GM12878 (cell line): ENCODE results near the gene PTX4. TPM values are rescaled to one million over a fixed set of nuclear protein-coding genes. Genes with fewer than 3 reads are reported as not detected.
"Not testable (repeated sequence)": the region's sequence is repeated elsewhere in the genome, so short reads cannot be mapped to it uniquely, and the experiment has no call there.

Experiments
- ATAC-seq: fragments of 200-7000 bp; cut with Tn5 transposase; 3 replicates; pipeline ENCODE4 v1.9.1; 2020; ENCODE audit warnings: mild to moderate bottlenecking, moderate library complexity
- BruUV-seq: library from RNA; stranded (reverse); fragments of 400-500 nt; replicated peaks from 2 replicates; lab custom pipeline; 2021; lab: Mats Ljungman, UMichigan
- CTCF ChIA-PET: fragments of 300-600 bp; sonication (Branson Sonifier 250); formaldehyde crosslinking; extraction: SDS; loops from one replicate; lab custom pipeline; 2021; ENCODE audit warnings: inconsistent platforms; lab: Yijun Ruan, JAX
- POLR2A ChIA-PET: fragments of 350-600 bp; formaldehyde crosslinking; extraction: SDS; loops from one replicate; lab custom pipeline; 2021; ENCODE audit warnings: inconsistent platforms; lab: Charles Lee
- RAD21 ChIA-PET: fragments of 300-600 bp; sonication (Branson Sonifier 250); formaldehyde crosslinking; loops from one replicate; lab custom pipeline; 2023; ENCODE audit warnings: antibody characterized with exemption; ENCODE audit not compliant: unreplicated experiment; lab: Charles Lee
- SMC1A ChIA-PET: fragments of 300-600 bp; sonication (Branson Sonifier 250); formaldehyde crosslinking; loops from one replicate; lab custom pipeline; 2023; ENCODE audit not compliant: unreplicated experiment, uncharacterized antibody; lab: Charles Lee
- DNase-seq: peaks from one replicate; pipeline ENCODE4 v3.0.0-alpha.2; 2011; ENCODE audit warnings: low read depth, low spot score
- FAIRE-seq: peaks from 3 replicates; lab custom pipeline; 2011; peaks lifted over from hg19 to GRCh38; lab: Jason Lieb, UNC
- H2AFZ ChIP-seq: 2 replicates; pipeline ENCODE4 v1.6.0; 2011; ENCODE audit warnings: low read depth, low read length, control low read depth; ENCODE audit not compliant: control insufficient read depth
- H3K27ac ChIP-seq: 2 replicates; pipeline ENCODE4 v1.5.1; 2011; ENCODE audit warnings: control low read depth; ENCODE audit not compliant: control insufficient read depth, insufficient read depth
- H3K27me3 ChIP-seq, 2 experiments: replicated peaks in 1 of 2; 2 replicates each; pipeline versions ENCODE4 v1.6.0 to v1.6.1; 2011; ENCODE audit warnings: low read length in 1 of 2; ENCODE audit not compliant: control insufficient read depth in 2 of 2, insufficient read depth in 2 of 2
- H3K36me3 ChIP-seq, 2 experiments: 2 replicates each; pipeline ENCODE4 v1.5.1; 2011; ENCODE audit warnings: low read length in 1 of 2; ENCODE audit not compliant: control insufficient read depth in 2 of 2, insufficient read depth in 2 of 2
- H3K4me1 ChIP-seq: 2 replicates; pipeline ENCODE4 v1.6.1; 2011; ENCODE audit warnings: mild to moderate bottlenecking, low read length, moderate library complexity, mixed read lengths; ENCODE audit not compliant: control insufficient read depth, insufficient read depth
- H3K4me2 ChIP-seq: 2 replicates; pipeline ENCODE4 v1.6.0; 2011; ENCODE audit warnings: control low read depth; ENCODE audit not compliant: control insufficient read depth, insufficient read depth
- H3K4me3 ChIP-seq: fragments of 200-600 bp; sonication (generic); 2 replicates; pipeline ENCODE4 v1.5.1; 2016
- H3K79me2 ChIP-seq: 2 replicates; pipeline ENCODE4 v1.6.0; 2011; ENCODE audit warnings: low read length; ENCODE audit not compliant: control insufficient read depth, insufficient read depth
- H3K9ac ChIP-seq: 2 replicates; pipeline ENCODE4 v1.8.0; 2011; ENCODE audit warnings: low read length, control low read depth, mixed read lengths; ENCODE audit not compliant: control insufficient read depth, insufficient read depth
- H3K9me3 ChIP-seq: replicated peaks from 3 replicates; pipeline ENCODE4 v1.5.1; 2011; ENCODE audit warnings: mild to moderate bottlenecking, low read length; ENCODE audit not compliant: control insufficient read depth, insufficient read depth
- H4K20me1 ChIP-seq: 2 replicates; pipeline ENCODE4 v1.6.0; 2011; ENCODE audit not compliant: control insufficient read depth, insufficient read depth
- WGBS: methylation state at CpG from one replicate; pipeline ENCODE4 v1.1.6; 2016; ENCODE audit warnings: low lambda C conversion rate; ENCODE audit not compliant: insufficient replicate concordance, insufficient coverage; ENCODE audit errors: missing lambda C conversion rate; 5-methylcytosine and 5-hydroxymethylcytosine counted together
- in situ Hi-C: fragments of 300-500 bp; cut with MboI; formaldehyde crosslinking; loops from 9 replicates; pipeline ENCODE4 v1.14.3; 2018; ENCODE audit warnings: mixed read lengths
- intact Hi-C: fragments of 100-400 bp; cut with micrococcal nuclease; formaldehyde crosslinking; loops from one replicate; pipeline ENCODE4 v1.14.2; 2022; ENCODE audit not compliant: unreplicated experiment
- polyA plus RNA-seq, 11 experiments: library from polyadenylated mRNA; depleted of rRNA in 4 of 11; unstranded in 6 of 11; stranded (reverse) in 5 of 11; fragments of >200 nt; fragmentation: Nextera tagmentation in 4 of 11; fragmentation: Illumina TruSeq in 1 of 11; extraction: Ambion mirVana in 4 of 11; extraction: Trizol in 1 of 11; gene quantifications; 1 replicate in 1 of 11; 2 replicates in 10 of 11; pipeline versions ENCODE4 v1.2.1 to v1.2.3, GENCODE V29; 2011 to 2016; ENCODE audit warnings: inconsistent platforms in 2 of 11, missing spikeins in 2 of 11, low read depth in 1 of 11
- total RNA-seq, 4 experiments: library from RNA; depleted of rRNA in 3 of 4; stranded (reverse); fragments of >200 nt in 3 of 4; fragmentation: Illumina TruSeq in 1 of 4; extraction: Trizol in 1 of 4; gene quantifications; 2 replicates each; pipeline versions ENCODE4 v1.2.1 to v1.2.3, GENCODE V29; 2013 to 2021
- TF ChIP-seq, protein P1 (sequence below): fragments of 450-650 bp; IDR thresholded peaks from 2 replicates; pipeline ENCODE4 v1.6.1; 2016; ENCODE audit warnings: mild to moderate bottlenecking, moderate library complexity, borderline replicate concordance

PTX4 gene
- total and polyA plus RNA-seq, 10 of the 15 experiments (the other 5 are each of a cell fraction or from before 2014, with no cell fraction given): not detected

DNA sequence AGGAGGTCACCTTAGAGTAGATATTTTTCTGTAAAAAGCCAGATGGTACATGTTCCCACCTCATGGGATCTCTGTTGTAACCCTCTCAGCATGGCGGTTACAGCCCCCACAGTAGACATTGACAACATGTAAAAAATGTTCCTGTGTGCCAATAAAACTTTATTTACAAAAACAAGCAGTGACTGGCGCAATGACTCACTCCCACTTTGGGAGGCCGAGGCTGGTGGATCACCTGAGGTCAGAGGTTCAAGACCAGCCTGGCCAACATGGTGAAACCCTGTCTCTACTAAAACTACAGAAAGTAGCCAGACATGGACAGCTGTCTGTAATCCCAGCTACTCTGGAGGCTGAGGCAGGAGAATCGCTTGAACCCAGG, 49.1 kb downstream of the PTX4 start:
- DNase-seq, RAD21 ChIA-PET, H3K9ac ChIP-seq, FAIRE-seq, in situ Hi-C loops, H3K79me2 ChIP-seq, BruUV-seq, intact Hi-C loops, H3K4me1 ChIP-seq, H3K4me3 ChIP-seq, H3K9me3 ChIP-seq, H2AFZ ChIP-seq, H3K27ac ChIP-seq, SMC1A ChIA-PET, H3K36me3 ChIP-seq, H3K27me3 ChIP-seq, H3K4me2 ChIP-seq, ATAC-seq, H4K20me1 ChIP-seq: not testable (repeated sequence)
- TF ChIP-seq, protein P1, sequence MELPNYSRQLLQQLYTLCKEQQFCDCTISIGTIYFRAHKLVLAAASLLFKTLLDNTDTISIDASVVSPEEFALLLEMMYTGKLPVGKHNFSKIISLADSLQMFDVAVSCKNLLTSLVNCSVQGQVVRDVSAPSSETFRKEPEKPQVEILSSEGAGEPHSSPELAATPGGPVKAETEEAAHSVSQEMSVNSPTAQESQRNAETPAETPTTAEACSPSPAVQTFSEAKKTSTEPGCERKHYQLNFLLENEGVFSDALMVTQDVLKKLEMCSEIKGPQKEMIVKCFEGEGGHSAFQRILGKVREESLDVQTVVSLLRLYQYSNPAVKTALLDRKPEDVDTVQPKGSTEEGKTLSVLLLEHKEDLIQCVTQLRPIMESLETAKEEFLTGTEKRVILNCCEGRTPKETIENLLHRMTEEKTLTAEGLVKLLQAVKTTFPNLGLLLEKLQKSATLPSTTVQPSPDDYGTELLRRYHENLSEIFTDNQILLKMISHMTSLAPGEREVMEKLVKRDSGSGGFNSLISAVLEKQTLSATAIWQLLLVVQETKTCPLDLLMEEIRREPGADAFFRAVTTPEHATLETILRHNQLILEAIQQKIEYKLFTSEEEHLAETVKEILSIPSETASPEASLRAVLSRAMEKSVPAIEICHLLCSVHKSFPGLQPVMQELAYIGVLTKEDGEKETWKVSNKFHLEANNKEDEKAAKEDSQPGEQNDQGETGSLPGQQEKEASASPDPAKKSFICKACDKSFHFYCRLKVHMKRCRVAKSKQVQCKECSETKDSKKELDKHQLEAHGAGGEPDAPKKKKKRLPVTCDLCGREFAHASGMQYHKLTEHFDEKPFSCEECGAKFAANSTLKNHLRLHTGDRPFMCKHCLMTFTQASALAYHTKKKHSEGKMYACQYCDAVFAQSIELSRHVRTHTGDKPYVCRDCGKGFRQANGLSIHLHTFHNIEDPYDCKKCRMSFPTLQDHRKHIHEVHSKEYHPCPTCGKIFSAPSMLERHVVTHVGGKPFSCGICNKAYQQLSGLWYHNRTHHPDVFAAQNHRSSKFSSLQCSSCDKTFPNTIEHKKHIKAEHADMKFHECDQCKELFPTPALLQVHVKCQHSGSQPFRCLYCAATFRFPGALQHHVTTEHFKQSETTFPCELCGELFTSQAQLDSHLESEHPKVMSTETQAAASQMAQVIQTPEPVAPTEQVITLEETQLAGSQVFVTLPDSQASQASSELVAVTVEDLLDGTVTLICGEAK: peak; percentile 82
- WGBS: 67% methylated on average over 4 of the region's 4 CpGs
- ChIA-PET POLR2A (interaction anchor here (0.6 kb wide), 1 partner anchor 252 kb away, joined by 4 read pairs; no protein-coding TSS in a partner anchor), CTCF (interaction anchor here (0.7 kb wide), 1 partner anchor 99 kb away, joined by 3 read pairs; no protein-coding TSS in a partner anchor)
